Activated CD8-positive, alpha-beta memory T cell treated with anti-CD3 and anti-CD28 coated beads, Interleukin-2, amount 50 U/mL, for 1 hour (primary cell): ENCODE results near the gene RAE1.

Source experiments
- DNase-seq: peaks from one replicate; pipeline ENCODE4 v3.0.0-alpha.2; 2020; ENCODE audit errors: extremely low read depth

RAE1 gene

DNA sequence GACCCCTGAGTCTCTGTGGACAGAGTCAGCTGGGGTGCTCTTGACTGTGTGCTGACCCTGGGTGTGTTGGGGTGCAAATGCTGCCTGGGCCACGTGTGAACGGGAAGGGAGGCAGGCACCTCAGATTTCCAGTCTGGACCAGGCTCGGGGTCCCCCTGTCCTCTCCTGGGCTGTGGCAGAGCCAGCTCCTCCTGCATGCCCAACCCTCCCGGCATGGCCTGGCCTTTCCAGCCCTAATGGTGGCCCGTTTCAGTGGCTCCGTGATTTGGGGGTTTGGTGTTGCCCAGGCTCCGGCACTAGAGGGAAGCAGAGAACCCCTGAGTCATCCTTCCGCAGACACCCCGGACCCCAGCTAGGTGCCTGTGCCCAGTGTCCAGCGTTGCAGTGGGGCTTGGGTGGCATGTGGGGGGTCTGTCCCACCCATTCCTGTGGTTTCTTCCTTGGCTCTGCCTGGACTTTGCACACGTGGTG is 49.2 kb downstream of the RAE1 start:
- DNase-seq: no peak

DNA sequence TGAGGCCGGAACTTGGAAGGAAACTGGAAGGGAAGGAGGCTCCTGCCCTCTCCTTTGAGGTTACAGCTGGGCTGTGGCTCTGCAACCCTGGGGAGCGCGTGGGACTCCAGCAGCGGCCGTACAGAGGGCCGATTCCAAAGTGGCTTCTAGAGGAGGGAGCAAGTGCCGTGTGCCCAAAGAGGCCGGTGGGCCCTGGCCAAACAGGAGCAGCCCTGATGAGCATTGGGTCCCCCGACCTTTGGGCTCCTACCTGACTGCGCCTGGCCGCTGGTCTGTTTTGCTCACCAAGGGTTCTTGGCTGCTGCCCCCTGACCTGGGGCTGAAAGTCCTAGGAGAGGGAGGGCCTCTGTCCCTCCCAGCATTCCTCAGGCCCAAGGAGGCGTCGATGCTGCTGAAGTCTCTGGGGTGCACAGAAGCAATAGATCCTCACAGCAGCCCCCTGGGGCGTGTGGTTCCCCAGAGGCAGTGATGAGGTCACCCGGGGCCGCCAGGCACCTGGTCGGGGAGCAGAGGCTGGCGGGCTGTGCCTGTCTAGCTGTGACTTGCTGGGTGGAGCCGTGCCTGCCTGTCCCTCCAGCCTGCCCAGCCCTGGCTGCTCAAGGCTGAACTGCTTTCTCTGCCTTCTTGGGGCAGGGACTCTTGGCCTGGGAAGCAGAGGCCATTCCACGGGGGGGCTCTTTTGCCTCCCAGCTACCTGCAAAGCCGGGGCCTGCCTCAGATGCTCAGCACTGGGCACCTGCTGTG is 49.9 kb downstream of the RAE1 start:
- DNase-seq: no peak

- no peak for DNase-seq
These were observed 50.5 kb downstream of the RAE1 start for GRCh38 chr20:57401565-57401918.

- DNase-seq: no peak
These were observed 51.4 kb downstream of the RAE1 start for GRCh38 chr20:57402206-57403125.

- DNase-seq: no peak
These were observed 52.2 kb downstream of the RAE1 start for GRCh38 chr20:57403216-57403615.

DNA sequence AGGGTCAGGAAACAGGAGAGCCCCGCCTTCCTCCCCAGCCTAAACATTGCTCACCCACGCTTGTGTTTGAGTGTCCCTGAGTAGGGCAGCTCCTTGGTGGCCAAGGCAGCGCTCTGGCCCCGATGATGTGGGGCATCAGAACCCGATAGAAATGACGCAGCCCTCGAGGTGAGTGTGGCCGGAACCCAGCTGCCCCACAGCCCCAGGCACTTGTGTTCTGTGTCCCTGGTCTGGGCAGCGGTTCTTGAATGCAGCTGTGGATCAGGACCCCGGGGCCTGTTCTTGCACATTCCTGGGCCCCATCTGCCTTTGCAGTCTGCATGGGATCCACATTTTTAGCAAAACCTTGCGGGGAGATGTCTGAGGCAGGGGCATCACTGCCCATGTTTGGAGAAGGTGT is 53.0 kb downstream of the RAE1 start:
- no peak for DNase-seq

- DNase-seq: no peak
These were observed 53.5 kb downstream of the RAE1 start for GRCh38 chr20:57404419-57405072.

DNA sequence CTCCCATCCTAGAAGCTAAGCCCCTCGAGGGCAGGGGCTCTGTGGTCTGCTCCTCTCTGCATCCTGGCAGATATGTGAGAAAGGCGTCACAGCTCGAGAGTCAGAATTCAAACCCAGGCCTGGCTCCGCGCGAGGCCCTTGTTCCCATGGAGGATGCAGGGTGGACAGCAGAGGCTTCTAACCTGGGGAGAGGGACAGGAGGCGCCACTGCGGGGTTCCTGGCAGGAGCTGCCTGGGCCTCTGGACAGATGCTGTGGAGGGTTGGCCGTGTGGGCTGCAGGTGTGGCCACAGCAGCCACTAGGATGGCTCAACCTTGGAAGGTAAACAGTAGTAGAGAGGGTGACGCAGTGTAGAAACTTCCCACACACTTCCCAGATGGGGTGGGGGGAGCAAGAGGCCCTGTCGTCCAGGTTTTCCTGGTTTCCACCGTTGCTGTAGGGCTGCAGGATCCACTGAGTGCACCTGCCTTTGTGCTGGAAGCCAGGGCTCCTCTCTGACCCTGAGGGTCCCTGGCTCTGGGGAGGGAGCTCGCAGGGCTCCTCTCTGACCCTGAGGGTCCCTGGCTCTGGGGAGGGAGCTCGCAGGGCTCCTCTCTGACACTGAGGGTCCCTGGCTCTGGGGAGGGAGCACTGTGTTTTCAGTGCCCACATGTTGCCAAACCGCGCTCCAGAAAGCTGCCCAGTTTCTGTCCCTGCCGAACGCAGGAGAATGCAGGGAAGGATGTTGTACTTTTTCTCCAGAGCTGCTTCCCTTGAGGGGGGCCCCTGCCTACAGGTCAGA is 54.4 kb downstream of the RAE1 start:
- no peak for DNase-seq

- no peak for DNase-seq
These were observed 56.5 kb downstream of the RAE1 start for GRCh38 chr20:57407541-57407956.

GRCh38 chr20:57408131-57408530 is 57.1 kb downstream of the RAE1 start:
- DNase-seq: no peak

- no peak for DNase-seq
These were observed 57.6 kb downstream of the RAE1 start for GRCh38 chr20:57408536-57409233.

DNA sequence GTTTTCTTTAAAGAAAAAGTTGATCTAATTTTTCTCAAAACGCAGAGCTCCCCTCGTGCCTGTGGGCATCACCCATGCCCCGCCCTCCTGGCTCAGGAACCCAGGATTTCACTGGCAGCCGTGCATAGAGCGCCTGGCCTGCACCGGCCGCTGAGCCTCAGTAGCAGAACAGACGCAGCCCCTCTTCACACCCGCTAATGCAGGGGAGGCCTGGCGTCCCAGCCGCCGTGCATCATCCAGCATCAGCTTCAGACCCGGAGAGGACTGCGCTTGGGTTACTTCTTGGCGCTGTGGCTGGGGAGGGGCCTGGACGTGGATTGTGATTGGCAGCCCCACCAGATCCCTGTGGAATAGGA is 58.2 kb downstream of the RAE1 start:
- DNase-seq: no peak

- no peak for DNase-seq
These were observed 58.8 kb downstream of the RAE1 start for GRCh38 chr20:57409672-57410397.

- no peak for DNase-seq
These were observed 59.4 kb downstream of the RAE1 start for GRCh38 chr20:57410398-57410920.

GRCh38 chr20:57410924-57411323 is 59.9 kb downstream of the RAE1 start:
- DNase-seq: no peak

- no peak for DNase-seq
These were observed 60.6 kb downstream of the RAE1 start for GRCh38 chr20:57411406-57412283.

GRCh38 chr20:57412347-57413029 is 61.4 kb downstream of the RAE1 start:
- no peak for DNase-seq

- DNase-seq: no peak
These were observed 62.9 kb downstream of the RAE1 start for GRCh38 chr20:57413986-57414385.
